CD14-positive monocyte (primary cell): ENCODE data around the gene RPL19. TPM values are rescaled to one million over a fixed set of nuclear protein-coding genes. Genes with fewer than 3 reads are reported as not detected.

Experiments used
- DNase-seq, 3 donors: peaks; one replicate each; pipeline ENCODE4 v3.0.0-alpha.2; 2011 to 2022
- H2AFZ ChIP-seq: 2 replicates; pipeline ENCODE4 v1.6.0; 2012; ENCODE audit warnings: mild to moderate bottlenecking, low read depth, low read length, inconsistent platforms; ENCODE audit not compliant: insufficient read depth, poor library complexity, severe bottlenecking
- H3K27ac ChIP-seq, 2 donors: 1 replicate in 1 of 2; 2 replicates in 1 of 2; pipeline ENCODE4 v1.5.1; 2012 to 2013; ENCODE audit warnings: low read length in 2 of 2, control low read depth in 1 of 2, inconsistent platforms in 1 of 2, low read depth in 1 of 2, mild to moderate bottlenecking in 1 of 2
- H3K27me3 ChIP-seq, 2 donors: one replicate each; pipeline versions ENCODE4 v1.6.0 to v1.6.1; 2011 to 2013; ENCODE audit warnings: low read length in 2 of 2; ENCODE audit not compliant: control insufficient read depth in 2 of 2, insufficient read depth in 2 of 2
- H3K36me3 ChIP-seq, 2 donors: replicated peaks in 1 of 2; 1 replicate in 1 of 2; 2 replicates in 1 of 2; pipeline versions ENCODE4 v1.5.1 to v1.6.1; 2012 to 2013; ENCODE audit warnings: low read length in 2 of 2, control low read depth in 1 of 2, inconsistent platforms in 1 of 2, mild to moderate bottlenecking in 1 of 2; ENCODE audit not compliant: insufficient read depth in 2 of 2, control insufficient read depth in 1 of 2
- H3K4me1 ChIP-seq, 2 donors: 1 replicate in 1 of 2; 2 replicates in 1 of 2; pipeline versions ENCODE4 v1.5.1 to v1.6.1; 2012 to 2013; ENCODE audit warnings: low read length in 2 of 2, control low read depth in 1 of 2, inconsistent platforms in 1 of 2, mild to moderate bottlenecking in 1 of 2, moderate library complexity in 1 of 2; ENCODE audit not compliant: insufficient read depth in 2 of 2, control insufficient read depth in 1 of 2
- H3K4me2 ChIP-seq: replicated peaks from 2 replicates; pipeline ENCODE3; 2012; ENCODE audit warnings: low read length, moderate library complexity, mild to moderate bottlenecking; ENCODE audit not compliant: poor library complexity, severe bottlenecking; ENCODE audit errors: extremely low read depth
- H3K4me3 ChIP-seq, 3 experiments: fragments of 200-600 bp in 1 of 3; sonication (generic) in 1 of 3; replicated peaks in 1 of 3; 1 replicate in 2 of 3; 2 replicates in 1 of 3; pipeline ENCODE4 v1.5.1; 2011 to 2013; ENCODE audit warnings: low read length in 3 of 3, mild to moderate bottlenecking in 3 of 3, control low read depth in 2 of 3, low read depth in 2 of 3, inconsistent platforms in 1 of 3, moderate library complexity in 1 of 3
- H3K79me2 ChIP-seq: 2 replicates; pipeline ENCODE4 v1.6.0; 2012; ENCODE audit warnings: mild to moderate bottlenecking, control low read depth, inconsistent platforms, low read length, moderate library complexity; ENCODE audit not compliant: insufficient read depth
- H3K9ac ChIP-seq: 2 replicates; pipeline ENCODE4 v1.6.0; 2017; ENCODE audit warnings: low read length, mild to moderate bottlenecking; ENCODE audit not compliant: insufficient read depth, poor library complexity, severe bottlenecking
- H3K9me3 ChIP-seq, 2 donors: replicated peaks in 1 of 2; 1 replicate in 1 of 2; 2 replicates in 1 of 2; pipeline versions ENCODE4 v1.5.1 to v1.6.1; 2012 to 2013; ENCODE audit warnings: low read length in 2 of 2, control low read depth in 1 of 2; ENCODE audit not compliant: control insufficient read depth in 1 of 2, insufficient read depth in 1 of 2
- H4K20me1 ChIP-seq: 2 replicates; pipeline ENCODE4 v1.6.0; 2012; ENCODE audit warnings: mild to moderate bottlenecking, low read length, control low read depth, moderate library complexity; ENCODE audit not compliant: insufficient read depth
- H3K27ac Mint-ChIP-seq, 7 donors: one replicate each; pipeline ENCODE4 v1.8.0; 2020; ENCODE audit warnings: mild to moderate bottlenecking in 7 of 7, mixed read lengths in 7 of 7, moderate library complexity in 6 of 7, inconsistent platforms in 2 of 7
- H3K27me3 Mint-ChIP-seq, 3 donors: one replicate each; pipeline ENCODE4 v1.8.0; 2021 to 2022; ENCODE audit warnings: low read depth in 3 of 3, mild to moderate bottlenecking in 3 of 3, mixed read lengths in 3 of 3, moderate library complexity in 3 of 3, inconsistent platforms in 1 of 3
- H3K36me3 Mint-ChIP-seq, 2 donors: one replicate each; pipeline ENCODE4 v1.8.0; 2020; ENCODE audit warnings: mixed read lengths in 2 of 2, inconsistent platforms in 1 of 2, mild to moderate bottlenecking in 1 of 2
- H3K4me1 Mint-ChIP-seq: one replicate; pipeline ENCODE4 v1.8.0; 2020; ENCODE audit warnings: mild to moderate bottlenecking, mixed read lengths
- H3K4me3 Mint-ChIP-seq, 2 donors: one replicate each; pipeline ENCODE4 v1.8.0; 2020; ENCODE audit warnings: mild to moderate bottlenecking in 2 of 2, mixed read lengths in 2 of 2, moderate library complexity in 1 of 2
- H3K9me3 Mint-ChIP-seq, 7 donors: one replicate each; pipeline ENCODE4 v1.8.0; 2020 to 2022; ENCODE audit warnings: mixed read lengths in 7 of 7, mild to moderate bottlenecking in 6 of 7, moderate library complexity in 6 of 7, inconsistent platforms in 2 of 7
- WGBS: methylation state at CpG from one replicate; pipeline ENCODE4 v1.1.5; 2013; ENCODE audit warnings: missing lambda C conversion rate; ENCODE audit not compliant: insufficient coverage; 5-methylcytosine and 5-hydroxymethylcytosine counted together
- intact Hi-C, 2 donors: fragments of 100-400 bp; cut with micrococcal nuclease; formaldehyde crosslinking; loops; one replicate each; pipeline versions ENCODE4 v1.15.0 to v1.15.1; 2023
- polyA minus RNA-seq: library from RNA; depleted of rRNA, polyadenylated mRNA; stranded (reverse); fragments of >200 nt; gene quantifications from 2 replicates; pipeline ENCODE4 v1.2.3, GENCODE V29; 2012
- polyA plus RNA-seq, 3 donors: library from polyadenylated mRNA; depleted of rRNA in 1 of 3; unstranded in 2 of 3; stranded (reverse) in 1 of 3; fragments of 300-500 nt in 2 of 3; fragments of >200 nt in 1 of 3; fragmentation: Illumina TruSeq in 2 of 3; gene quantifications; 1 replicate in 2 of 3; 2 replicates in 1 of 3; pipeline ENCODE4 v1.2.3, GENCODE V29; 2012 to 2021
- total RNA-seq, 12 experiments: library from RNA in 1 of 12; stranded (reverse) in 1 of 12; fragments of 120-200 nt in 1 of 12; gene quantifications; one replicate each; pipeline ENCODE4 v1.2.4 and lab custom pipeline; 2013 to 2026; ENCODE audit warnings: mixed read lengths in 6 of 12, inconsistent platforms in 1 of 12
- TF ChIP-seq, protein P1 (sequence below): fragments of 200-600 bp; IDR thresholded peaks from one replicate; pipeline ENCODE4 v1.8.0; 2022; ENCODE audit warnings: antibody characterized with exemption, mild to moderate bottlenecking

Gene RPL19
- total RNA-seq (2013), result 3,804 TPM
- 1,000 to 10,000 TPM; 1,069 to 1,809 (median 1,232) TPM for polyA plus RNA-seq
- 1,025 and 1,743 TPM in 2 replicates for polyA minus RNA-seq
- total RNA-seq (lab: John Stamatoyannopoulos, UW), result 389 to 1,216 (median 909) reads per million in 11 experiments

DNA sequence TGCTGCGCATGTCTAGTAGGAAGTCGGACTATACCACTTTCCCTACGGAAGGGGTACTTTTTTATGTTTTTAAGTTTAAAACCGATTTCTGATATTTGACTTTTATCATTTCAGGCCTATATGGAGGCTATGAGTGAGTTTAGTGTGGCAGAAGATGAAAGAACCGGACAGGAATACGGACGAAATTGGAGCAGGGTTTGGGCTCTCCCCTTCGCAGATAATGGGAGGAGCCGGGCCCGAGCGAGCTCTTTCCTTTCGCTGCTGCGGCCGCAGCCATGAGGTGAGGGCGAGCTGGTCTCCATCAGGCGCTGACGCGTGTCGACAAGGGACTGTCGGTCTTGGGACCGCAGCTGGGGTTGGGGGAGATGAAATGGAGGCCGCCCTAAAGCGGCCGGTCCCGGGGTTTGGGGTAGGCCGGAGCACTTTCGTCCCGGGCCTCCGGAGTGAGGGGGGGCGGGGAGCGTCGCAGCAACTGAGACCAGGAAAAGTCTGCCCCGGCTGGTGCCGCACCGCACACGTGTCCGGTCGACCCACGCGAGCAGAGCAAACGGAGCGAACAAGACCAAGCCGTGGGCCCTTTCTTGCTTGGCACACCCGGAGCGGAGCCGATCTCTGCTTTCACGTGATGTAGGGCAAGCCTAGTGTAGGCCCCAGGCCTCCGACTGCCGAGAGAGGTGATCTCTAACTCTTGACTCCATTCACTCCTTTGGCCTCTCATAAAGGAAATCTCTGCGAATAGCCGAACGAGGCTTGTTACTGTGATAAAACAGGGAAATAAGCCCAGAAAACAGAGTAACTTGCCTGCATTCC, at the start of gene RPL19:
Gene RPL19, plus strand, starts transcription at position 214 of the 810 bp plus-strand sequence. Its CDS starts 62 bp downstream, at position 276.
- under 1% methylated on average over 41 of the region's 52 CpGs for WGBS

GRCh38 chr17:39150795-39151149, 49.3 kb upstream of the RPL19 start:
- Histone ChIP-seq H3K27me3 (peaks cover 23 to 37% of the 10 kb centered on the region in 2 donors), H3K27ac (no peak overlapping the region), H3K4me2 (no peak overlapping the region), H3K79me2 (no peaks in the 10 kb centered on the region), H2AFZ (no peak overlapping the region), H3K36me3 (no peaks in the 10 kb centered on the region), H4K20me1 (no peaks in the 10 kb centered on the region), H3K4me1 (peaks cover 32 to 44% of the 10 kb centered on the region in 2 donors), H3K9ac (no peak overlapping the region), H3K4me3 (no peak overlapping the region), H3K9me3 (peaks cover 0 to 7% of the 10 kb centered on the region in 2 donors)
- no peak for DNase-seq
- 40% methylated on average over 1 of the region's 5 CpGs for WGBS
- Mint-ChIP-seq H3K27ac (no peak overlapping the region), H3K4me3 (peak overlapping the region; percentile 58 to 81), H3K27me3 (peaks cover 43 to 53% (median 52%) of the 10 kb centered on the region in 3 donors), H3K9me3 (peaks cover 0 to 17% (median 9%) of the 10 kb centered on the region in 7 donors), H3K4me1 (peaks cover 38% of the 10 kb centered on the region), H3K36me3 (peaks cover 3 to 8% of the 10 kb centered on the region in 2 donors)
- intact Hi-C loops, result loop anchor here (5.0 to 10.0 kb wide), 3 partner anchors 168 to 276 kb away; partner anchors contain the start of genes FBXO47 (in 1 of the 2) and LASP1 (in 1 of the 2)
- TF ChIP-seq, protein P1, sequence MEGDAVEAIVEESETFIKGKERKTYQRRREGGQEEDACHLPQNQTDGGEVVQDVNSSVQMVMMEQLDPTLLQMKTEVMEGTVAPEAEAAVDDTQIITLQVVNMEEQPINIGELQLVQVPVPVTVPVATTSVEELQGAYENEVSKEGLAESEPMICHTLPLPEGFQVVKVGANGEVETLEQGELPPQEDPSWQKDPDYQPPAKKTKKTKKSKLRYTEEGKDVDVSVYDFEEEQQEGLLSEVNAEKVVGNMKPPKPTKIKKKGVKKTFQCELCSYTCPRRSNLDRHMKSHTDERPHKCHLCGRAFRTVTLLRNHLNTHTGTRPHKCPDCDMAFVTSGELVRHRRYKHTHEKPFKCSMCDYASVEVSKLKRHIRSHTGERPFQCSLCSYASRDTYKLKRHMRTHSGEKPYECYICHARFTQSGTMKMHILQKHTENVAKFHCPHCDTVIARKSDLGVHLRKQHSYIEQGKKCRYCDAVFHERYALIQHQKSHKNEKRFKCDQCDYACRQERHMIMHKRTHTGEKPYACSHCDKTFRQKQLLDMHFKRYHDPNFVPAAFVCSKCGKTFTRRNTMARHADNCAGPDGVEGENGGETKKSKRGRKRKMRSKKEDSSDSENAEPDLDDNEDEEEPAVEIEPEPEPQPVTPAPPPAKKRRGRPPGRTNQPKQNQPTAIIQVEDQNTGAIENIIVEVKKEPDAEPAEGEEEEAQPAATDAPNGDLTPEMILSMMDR, result no peak

More for the DNA sequence above, at the start of gene RPL19:
- Mint-ChIP-seq H3K4me1 (peaks cover 47% of the 10 kb centered on the region), H3K27ac (peak within 1 kb of the TSS; percentile 97 to 100 (median 99)), H3K36me3 (peaks cover 43% of the 10 kb centered on the region in 2 donors), H3K9me3 (no peaks in the 10 kb centered on the region), H3K27me3 (peaks cover 0 to 2% (median 0%) of the 10 kb centered on the region in 3 donors), H3K4me3 (peak within 1 kb of the TSS; percentile 97 to 99)
- Histone ChIP-seq H4K20me1 (peaks cover 40% of the 10 kb centered on the region), H2AFZ (peak within 1 kb of the TSS; percentile 73), H3K27ac (peak within 1 kb of the TSS; percentile 82 to 100), H3K4me2 (peak within 1 kb of the TSS; percentile 92), H3K4me3 (peak within 1 kb of the TSS; percentile 61 to 91 (median 90)), H3K4me1 (peaks cover 51 to 63% of the 10 kb centered on the region in 2 donors), H3K9me3 (no peaks in the 10 kb centered on the region), H3K36me3 (peaks cover 39 to 41% of the 10 kb centered on the region in 2 donors), H3K79me2 (peaks cover 28% of the 10 kb centered on the region), H3K27me3 (no peaks in the 10 kb centered on the region), H3K9ac (peak within 1 kb of the TSS; percentile 89)
- TF ChIP-seq, protein P1, result no peak
- intact Hi-C loops, result no loop called here
- DNase-seq, result no peak
